Endothelial cell of umbilical vein (primary cell): ENCODE data around the gene PTPN14. TPM values are rescaled to one million over a fixed set of nuclear protein-coding genes. Genes with fewer than 3 reads are reported as not detected.
A peak's percentile ranks its signal among the peaks of the same experiment; 100 is the strongest.

Source experiments
- BruUV-seq: library from RNA; stranded (reverse); fragments of 400-500 nt; replicated peaks from 2 replicates; lab custom pipeline; 2021; lab: Mats Ljungman, UMichigan
- CTCF ChIA-PET: fragments of 300-600, 350-600 bp; sonication (Branson Sonifier 250); formaldehyde crosslinking; loops from one replicate; lab custom pipeline; 2021; ENCODE audit warnings: antibody characterized with exemption, inconsistent platforms; lab: Charles Lee
- POLR2A ChIA-PET: fragments of 300-600, 350-600 bp; sonication (Branson Sonifier 250); formaldehyde crosslinking; loops from one replicate; lab custom pipeline; 2021; ENCODE audit warnings: antibody characterized with exemption, inconsistent platforms; lab: Charles Lee
- DNase-seq: peaks from one replicate; pipeline ENCODE4 v3.0.0-alpha.2; 2011; ENCODE audit warnings: low read depth, low spot score
- FAIRE-seq: peaks from 2 replicates; lab custom pipeline; 2011; peaks lifted over from hg19 to GRCh38; lab: Jason Lieb, UNC
- H2AFZ ChIP-seq: 2 replicates; pipeline ENCODE4 v1.6.0; 2012; ENCODE audit warnings: low read depth, low read length, control low read depth, inconsistent platforms
- H3K27ac ChIP-seq: 2 replicates; pipeline ENCODE4 v1.5.1; 2011; ENCODE audit warnings: low read depth, mild to moderate bottlenecking, control low read depth, low read length, moderate library complexity; ENCODE audit not compliant: insufficient read depth
- H3K27me3 ChIP-seq, 2 experiments: 2 replicates each; pipeline versions ENCODE4 v1.6.0 to v1.6.1; 2011; ENCODE audit warnings: low read length in 2 of 2, mixed read lengths in 1 of 2; ENCODE audit not compliant: control insufficient read depth in 2 of 2, insufficient read depth in 2 of 2
- H3K36me3 ChIP-seq, 2 experiments: 2 replicates in 1 of 2; 3 replicates in 1 of 2; pipeline ENCODE4 v1.5.1; 2011; ENCODE audit warnings: low read length in 2 of 2, mild to moderate bottlenecking in 1 of 2, moderate library complexity in 1 of 2; ENCODE audit not compliant: control insufficient read depth in 2 of 2, insufficient read depth in 2 of 2; ENCODE audit errors: extremely low read depth in 1 of 2
- H3K4me1 ChIP-seq: 3 replicates; pipeline ENCODE4 v1.5.1; 2011; ENCODE audit warnings: mild to moderate bottlenecking, low read length; ENCODE audit not compliant: control insufficient read depth, insufficient read depth; ENCODE audit errors: extremely low read depth
- H3K4me2 ChIP-seq: 2 replicates; pipeline ENCODE4 v1.6.1; 2011; ENCODE audit warnings: low read length, control low read depth, mixed read lengths; ENCODE audit not compliant: insufficient read depth
- H3K4me3 ChIP-seq, 3 experiments: fragments of 200-600 bp in 1 of 3; sonication (generic), shearing (Covaris generic) in 1 of 3; replicated peaks in 1 of 3; 2 replicates each; pipeline ENCODE4 v1.5.1; 2011 to 2016; ENCODE audit warnings: control low read depth in 3 of 3, low read length in 3 of 3, mild to moderate bottlenecking in 2 of 3, inconsistent platforms in 1 of 3, low read depth in 1 of 3, moderate library complexity in 1 of 3; ENCODE audit not compliant: insufficient read depth in 1 of 3
- H3K79me2 ChIP-seq: 2 replicates; pipeline ENCODE4 v1.6.0; 2012; ENCODE audit warnings: low read length, inconsistent platforms; ENCODE audit not compliant: control insufficient read depth, insufficient read depth
- H3K9ac ChIP-seq: replicated peaks from 2 replicates; pipeline ENCODE3; 2011; ENCODE audit warnings: low read length, control low read depth; ENCODE audit not compliant: insufficient read depth; ENCODE audit errors: extremely low read depth
- H3K9me1 ChIP-seq: replicated peaks from 3 replicates; pipeline ENCODE4 v1.6.0; 2011; ENCODE audit warnings: mild to moderate bottlenecking, low read length; ENCODE audit not compliant: control insufficient read depth, insufficient read depth; ENCODE audit errors: extremely low read depth
- H3K9me3 ChIP-seq: replicated peaks from 2 replicates; pipeline ENCODE4 v1.5.1; 2012; ENCODE audit warnings: low read length, inconsistent platforms; ENCODE audit not compliant: control insufficient read depth, insufficient read depth
- H4K20me1 ChIP-seq: replicated peaks from 2 replicates; pipeline ENCODE3; 2011; ENCODE audit warnings: mild to moderate bottlenecking, low read length; ENCODE audit not compliant: control insufficient read depth, insufficient read depth; ENCODE audit errors: extremely low read depth
- EZH2 ChIP-seq: IDR thresholded peaks from 2 replicates; pipeline ENCODE4 v1.6.1; 2012; ENCODE audit warnings: borderline replicate concordance, low read depth, mild to moderate bottlenecking, moderate library complexity, low read length, inconsistent platforms; ENCODE audit not compliant: severe bottlenecking
- FOS ChIP-seq: IDR thresholded peaks from 2 replicates; pipeline ENCODE4 v1.6.1; 2011; ENCODE audit warnings: mild to moderate bottlenecking, low read length, moderate library complexity, borderline replicate concordance; ENCODE audit not compliant: insufficient read depth
- GATA2 ChIP-seq: IDR thresholded peaks from 2 replicates; pipeline ENCODE4 v1.7.0; 2011; ENCODE audit warnings: low read depth, mild to moderate bottlenecking, moderate library complexity, mixed read lengths, low read length; ENCODE audit not compliant: insufficient read length, insufficient read depth
- MYC ChIP-seq: IDR thresholded peaks from one replicate; pipeline ENCODE4 v1.6.1; 2011; ENCODE audit warnings: mild to moderate bottlenecking, low read depth, low read length
- dilution Hi-C: fragments of 300-500 bp; cut with MboI; formaldehyde crosslinking; loops from one replicate; pipeline ENCODE4 v1.15.0; 2019; ENCODE audit warnings: low sequenced_read_pairs; ENCODE audit not compliant: extremely low pct_ligation_motif_present
- intact Hi-C: fragments of 100-400 bp; cut with micrococcal nuclease; formaldehyde crosslinking; loops from one replicate; pipeline ENCODE4 v1.10.0; 2022
- polyA plus RNA-seq, 4 experiments: library from polyadenylated mRNA; depleted of rRNA in 3 of 4; stranded (reverse) in 3 of 4; unstranded in 1 of 4; fragments of >200 nt; gene quantifications; 2 replicates each; pipeline versions ENCODE4 v1.2.1 to v1.2.3, GENCODE V29; 2011 to 2012; ENCODE audit warnings: missing spikeins in 1 of 4
- total RNA-seq: library from RNA; stranded (reverse); gene quantifications from 2 replicates; pipeline ENCODE4 v1.2.3, GENCODE V29; 2021
- TF ChIP-seq, protein P1 (sequence below): IDR thresholded peaks from 2 replicates; pipeline ENCODE4 v1.6.1; 2011; ENCODE audit not compliant: insufficient read depth, insufficient read length
- TF ChIP-seq, protein P2 (sequence below), 2 donors: IDR thresholded peaks; 1 replicate in 1 of 2; 2 replicates in 1 of 2; pipeline ENCODE4 v1.5.1; 2011; ENCODE audit warnings: low read length in 2 of 2, mild to moderate bottlenecking in 2 of 2, moderate library complexity in 2 of 2, control low read depth in 1 of 2, inconsistent platforms in 1 of 2, low read depth in 1 of 2; ENCODE audit not compliant: insufficient read depth in 1 of 2; ENCODE audit errors: extremely low read depth in 1 of 2

The PTPN14 gene
- total and polyA plus RNA-seq, 2 donors (not counting 3 experiments of a cell fraction or from before 2014, with no cell fraction given) = 18.5 to 93.0 TPM

GRCh38 chr1:214499732-214500131, 51.7 kb downstream of the PTPN14 start:
- peaks cover 92% of the 10 kb centered on the region for H3K79me2 ChIP-seq
- no peak overlapping the region for H3K9ac ChIP-seq
- DNase-seq (no peak), FAIRE-seq (no peak)
- dilution Hi-C loops = no loop called here
- no peak overlapping the region for H3K4me3 ChIP-seq
- intact Hi-C loops = loop anchor here (5.0 kb wide), 1 partner anchor 97 kb away; no protein-coding TSS in a partner anchor
- H3K36me3 ChIP-seq = no peaks in the 10 kb centered on the region
- TF ChIP-seq EZH2 (no peak), MYC (no peak), GATA2 (no peak), FOS (no peak)
- TF ChIP-seq, protein P1, sequence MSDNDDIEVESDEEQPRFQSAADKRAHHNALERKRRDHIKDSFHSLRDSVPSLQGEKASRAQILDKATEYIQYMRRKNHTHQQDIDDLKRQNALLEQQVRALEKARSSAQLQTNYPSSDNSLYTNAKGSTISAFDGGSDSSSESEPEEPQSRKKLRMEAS = no peak
- TF ChIP-seq, protein P2, sequence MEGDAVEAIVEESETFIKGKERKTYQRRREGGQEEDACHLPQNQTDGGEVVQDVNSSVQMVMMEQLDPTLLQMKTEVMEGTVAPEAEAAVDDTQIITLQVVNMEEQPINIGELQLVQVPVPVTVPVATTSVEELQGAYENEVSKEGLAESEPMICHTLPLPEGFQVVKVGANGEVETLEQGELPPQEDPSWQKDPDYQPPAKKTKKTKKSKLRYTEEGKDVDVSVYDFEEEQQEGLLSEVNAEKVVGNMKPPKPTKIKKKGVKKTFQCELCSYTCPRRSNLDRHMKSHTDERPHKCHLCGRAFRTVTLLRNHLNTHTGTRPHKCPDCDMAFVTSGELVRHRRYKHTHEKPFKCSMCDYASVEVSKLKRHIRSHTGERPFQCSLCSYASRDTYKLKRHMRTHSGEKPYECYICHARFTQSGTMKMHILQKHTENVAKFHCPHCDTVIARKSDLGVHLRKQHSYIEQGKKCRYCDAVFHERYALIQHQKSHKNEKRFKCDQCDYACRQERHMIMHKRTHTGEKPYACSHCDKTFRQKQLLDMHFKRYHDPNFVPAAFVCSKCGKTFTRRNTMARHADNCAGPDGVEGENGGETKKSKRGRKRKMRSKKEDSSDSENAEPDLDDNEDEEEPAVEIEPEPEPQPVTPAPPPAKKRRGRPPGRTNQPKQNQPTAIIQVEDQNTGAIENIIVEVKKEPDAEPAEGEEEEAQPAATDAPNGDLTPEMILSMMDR (IDR thresholded peaks at IDR 0.05; ENCODE audit: extremely low read depth in 1 of 2, insufficient read depth in 1 of 2, low read depth in 1 of 2, low read length in 2 of 2) = no peak
- H3K27ac ChIP-seq = no peak overlapping the region
- H3K27me3 ChIP-seq = no peaks in the 10 kb centered on the region
- no peaks in the 10 kb centered on the region for H3K9me1 ChIP-seq
- peaks cover 22% of the 10 kb centered on the region for H3K4me1 ChIP-seq
- no peaks in the 10 kb centered on the region for H3K9me3 ChIP-seq
- CTCF ChIA-PET = interaction anchor here (0.9 kb wide), 1 partner anchor 9 kb away, joined by 3 read pairs; no protein-coding TSS in a partner anchor
- POLR2A ChIA-PET = no interaction called here
- H4K20me1 ChIP-seq = peaks cover 3% of the 10 kb centered on the region
- BruUV-seq = no TSS peak
- H3K4me2 ChIP-seq = peak overlapping the region; percentile 19
- H2AFZ ChIP-seq = no peak overlapping the region
